GM12891 (cell line): Measurements from ENCODE around the gene TNFRSF12A.
A peak's percentile ranks its signal among the peaks of the same experiment; 100 is the strongest.
"Not testable (repeated sequence)": the region's sequence is repeated elsewhere in the genome, so short reads cannot be mapped to it uniquely, and the experiment has no call there.

Experiments used
- DNase-seq: peaks from one replicate; pipeline ENCODE4 v3.0.0; 2011; ENCODE audit warnings: low spot score; ENCODE audit not compliant: insufficient read length
- FAIRE-seq: peaks from 2 replicates; lab custom pipeline; 2011; peaks lifted over from hg19 to GRCh38; lab: Jason Lieb, UNC
- PAX5 ChIP-seq: IDR thresholded peaks from 2 replicates; pipeline ENCODE4 v1.6.1; 2011; ENCODE audit warnings: low read length, moderate library complexity, mild to moderate bottlenecking; ENCODE audit not compliant: insufficient read depth, severe bottlenecking
- POLR2A ChIP-seq: IDR thresholded peaks from 2 replicates; pipeline ENCODE4 v1.6.1; 2011; ENCODE audit warnings: low read depth, low read length, control low read depth
- POLR2AphosphoS5 ChIP-seq: IDR thresholded peaks from 2 replicates; pipeline ENCODE4 v1.6.1; 2011; ENCODE audit warnings: low read depth, low read length, control low read depth
- POU2F2 ChIP-seq: IDR thresholded peaks from 2 replicates; pipeline ENCODE4 v1.6.1; 2011; ENCODE audit warnings: low read depth, mild to moderate bottlenecking, control low read depth, low read length, moderate library complexity
- SPI1 ChIP-seq: IDR thresholded peaks from 2 replicates; pipeline ENCODE4 v1.6.1; 2011; ENCODE audit warnings: low read depth, low read length, control low read depth
- TAF1 ChIP-seq: IDR thresholded peaks from 2 replicates; pipeline ENCODE4 v1.6.1; 2011; ENCODE audit warnings: low read depth, low read length, control low read depth

TNFRSF12A gene

DNA sequence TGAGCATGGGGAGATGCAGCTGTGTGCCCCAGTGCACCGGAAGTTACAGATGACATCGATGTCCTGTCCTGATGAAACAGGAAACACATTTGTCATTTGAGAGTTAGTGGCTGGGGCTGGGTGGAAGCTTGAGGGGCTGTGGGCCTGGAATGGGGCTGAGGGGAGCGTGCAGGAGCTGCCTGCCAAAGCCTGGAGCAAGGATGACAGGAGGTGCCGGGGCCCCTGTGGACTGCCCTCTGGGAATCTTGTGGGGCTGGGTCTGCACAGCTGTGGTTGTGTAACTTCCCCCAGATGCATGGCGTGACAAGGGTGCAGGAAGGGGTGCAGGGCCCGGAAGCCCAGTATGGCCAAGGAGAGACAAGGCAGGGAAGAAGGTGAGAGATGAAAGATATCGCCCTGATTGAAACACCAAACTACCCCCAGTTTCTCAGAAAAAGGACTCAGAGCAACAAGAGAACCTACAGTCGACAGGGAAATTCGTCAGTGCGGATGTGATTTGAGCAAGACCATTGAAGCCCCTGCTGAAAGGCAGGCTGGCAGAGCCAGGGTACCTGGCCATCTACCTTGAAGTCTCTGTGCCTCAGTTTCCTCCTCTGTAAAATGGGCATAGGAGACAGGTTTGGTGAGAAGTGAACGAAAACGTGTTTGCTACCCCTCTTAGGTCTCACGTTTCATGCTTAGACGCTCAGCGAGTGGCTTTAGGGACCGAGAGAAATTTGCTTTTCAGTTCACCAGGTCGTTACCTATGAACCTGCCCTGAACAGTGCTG is 35.0 kb downstream of the TNFRSF12A start:
- TF ChIP-seq TAF1: no peak
- TF ChIP-seq POLR2A: no peak
- TF ChIP-seq PAX5: no peak
- no peak for TF ChIP-seq SPI1
- peak; percentile 52 for FAIRE-seq
- DNase-seq: no peak

DNA sequence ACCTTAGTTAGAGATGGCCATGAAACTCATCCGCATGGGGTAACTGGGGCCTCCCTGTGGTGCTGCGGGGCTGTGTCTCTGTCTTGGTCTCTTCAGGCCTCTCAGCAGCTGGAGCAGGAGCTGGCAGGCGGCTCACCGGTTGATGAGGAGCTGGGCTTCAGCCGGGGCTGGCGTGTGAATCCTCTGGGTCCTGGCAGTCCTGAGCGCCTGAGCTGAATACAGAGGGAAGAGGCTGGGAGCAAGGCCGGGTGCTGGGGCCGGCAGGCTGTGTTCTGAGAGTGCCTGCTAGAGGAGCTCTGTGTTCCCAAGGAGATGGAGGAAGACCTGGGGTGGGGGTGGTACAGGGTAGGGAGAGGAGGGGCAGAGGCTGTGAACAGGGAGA is 35.6 kb downstream of the TNFRSF12A start:
- DNase-seq, FAIRE-seq: not testable (repeated sequence)

DNA sequence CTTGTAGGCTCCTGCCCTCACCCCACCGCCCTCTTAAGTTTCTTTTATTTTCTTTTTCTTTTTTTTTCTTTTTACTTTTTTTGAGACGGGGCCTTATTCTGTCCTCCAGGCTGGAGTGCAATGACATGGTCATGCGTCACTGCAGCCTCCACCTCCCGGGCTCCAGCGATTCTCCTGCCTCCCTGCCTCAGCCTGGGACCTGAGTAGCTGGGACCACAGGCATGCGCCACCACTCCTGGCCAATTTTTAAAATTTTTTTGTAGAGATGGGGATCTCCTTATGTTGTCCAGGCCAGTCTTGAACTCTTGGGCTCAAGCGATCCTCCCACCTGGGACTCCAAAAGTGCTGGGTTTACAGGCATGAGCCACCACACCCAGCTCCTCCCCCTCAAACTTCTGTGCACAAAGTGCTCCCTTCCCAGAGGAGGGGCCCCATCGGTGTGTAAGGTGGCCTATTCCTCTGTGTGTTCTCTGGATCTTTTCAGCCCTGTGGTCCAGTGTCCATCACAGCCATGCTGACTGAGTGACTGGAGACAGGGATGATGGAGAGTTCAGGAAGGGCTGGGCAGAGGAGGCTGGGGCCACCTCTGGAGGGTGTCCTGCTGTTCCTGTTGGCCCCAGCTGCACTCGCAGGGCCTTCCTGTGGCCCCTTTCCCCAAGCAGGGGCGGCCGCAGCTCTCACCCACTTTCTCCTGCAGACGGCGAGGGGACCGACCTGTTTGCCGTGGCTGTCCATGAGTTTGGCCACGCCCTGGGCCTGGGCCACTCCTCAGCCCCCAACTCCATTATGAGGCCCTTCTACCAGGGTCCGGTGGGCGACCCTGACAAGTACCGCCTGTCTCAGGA is 36.4 kb downstream of the TNFRSF12A start:
- DNase-seq (no peak), FAIRE-seq (no peak)
- no peak for TF ChIP-seq POLR2AphosphoS5
- no peak for TF ChIP-seq POLR2A
- TF ChIP-seq SPI1: no peak
- TF ChIP-seq POU2F2: no peak

DNA sequence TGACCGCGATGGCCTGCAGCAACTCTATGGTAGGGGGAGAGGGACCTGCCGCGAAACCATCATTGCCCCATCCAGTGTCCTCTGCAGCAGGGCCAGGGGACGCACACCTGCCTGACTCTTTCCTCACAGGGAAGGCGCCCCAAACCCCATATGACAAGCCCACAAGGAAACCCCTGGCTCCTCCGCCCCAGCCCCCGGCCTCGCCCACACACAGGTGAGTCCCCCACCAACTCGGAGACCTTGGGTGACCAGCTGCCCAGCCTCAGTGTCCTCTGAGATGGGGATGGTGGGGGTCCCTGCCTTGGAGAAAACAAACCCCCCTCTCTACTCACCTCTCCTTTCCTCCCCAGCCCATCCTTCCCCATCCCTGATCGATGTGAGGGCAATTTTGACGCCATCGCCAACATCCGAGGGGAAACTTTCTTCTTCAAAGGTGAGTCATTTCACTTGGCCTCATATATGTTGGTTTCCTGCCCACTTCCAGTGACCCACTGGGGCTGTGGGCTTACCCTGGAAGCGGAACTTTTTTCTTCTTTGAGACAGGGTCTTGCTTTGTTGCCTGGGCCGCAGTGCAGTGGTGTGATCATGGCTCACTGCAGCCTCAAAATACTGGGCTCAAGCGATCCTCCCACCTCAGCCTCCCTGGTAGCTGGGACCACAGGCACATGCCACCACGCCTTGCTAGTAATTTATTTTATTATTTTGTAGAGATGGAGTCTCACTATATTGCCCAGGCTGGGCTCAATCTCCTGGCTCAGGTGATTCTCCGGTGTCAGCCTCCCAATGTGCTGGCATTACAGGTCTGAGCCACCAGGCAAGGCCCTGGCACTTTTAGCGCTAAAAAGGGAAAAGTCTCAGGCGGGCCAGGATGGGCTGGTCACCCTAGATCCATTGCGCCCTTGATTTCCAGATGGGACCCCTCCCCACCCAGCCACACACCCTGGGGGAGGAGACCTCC is 37.3 kb downstream of the TNFRSF12A start:
- FAIRE-seq: no peak
- TF ChIP-seq PAX5: no peak
- TF ChIP-seq POU2F2: no peak
- no peak for TF ChIP-seq TAF1
- no peak for TF ChIP-seq POLR2AphosphoS5
- TF ChIP-seq POLR2A: no peak
- no peak for TF ChIP-seq SPI1
- no peak for DNase-seq

DNA sequence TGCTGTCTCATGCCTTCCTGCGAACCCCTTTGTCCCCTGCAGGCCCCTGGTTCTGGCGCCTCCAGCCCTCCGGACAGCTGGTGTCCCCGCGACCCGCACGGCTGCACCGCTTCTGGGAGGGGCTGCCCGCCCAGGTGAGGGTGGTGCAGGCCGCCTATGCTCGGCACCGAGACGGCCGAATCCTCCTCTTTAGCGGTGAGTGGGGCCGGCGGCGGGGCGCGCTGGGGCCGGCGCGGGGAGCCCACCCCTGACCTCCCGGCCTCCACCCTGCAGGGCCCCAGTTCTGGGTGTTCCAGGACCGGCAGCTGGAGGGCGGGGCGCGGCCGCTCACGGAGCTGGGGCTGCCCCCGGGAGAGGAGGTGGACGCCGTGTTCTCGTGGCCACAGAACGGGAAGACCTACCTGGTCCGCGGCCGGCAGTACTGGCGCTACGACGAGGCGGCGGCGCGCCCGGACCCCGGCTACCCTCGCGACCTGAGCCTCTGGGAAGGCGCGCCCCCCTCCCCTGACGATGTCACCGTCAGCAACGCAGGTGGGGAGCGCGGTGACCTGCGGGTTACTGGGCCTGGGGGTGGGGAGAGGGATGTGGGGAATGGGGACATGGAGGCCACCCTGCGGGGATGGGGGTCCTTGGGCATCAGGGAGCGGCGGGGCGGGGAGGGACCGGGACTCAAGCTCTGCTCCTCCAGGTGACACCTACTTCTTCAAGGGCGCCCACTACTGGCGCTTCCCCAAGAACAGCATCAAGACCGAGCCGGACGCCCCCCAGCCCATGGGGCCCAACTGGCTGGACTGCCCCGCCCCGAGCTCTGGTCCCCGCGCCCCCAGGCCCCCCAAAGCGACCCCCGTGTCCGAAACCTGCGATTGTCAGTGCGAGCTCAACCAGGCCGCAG is 38.2 kb downstream of the TNFRSF12A start:
- peak; percentile 74 for FAIRE-seq
- DNase-seq: no peak

DNA sequence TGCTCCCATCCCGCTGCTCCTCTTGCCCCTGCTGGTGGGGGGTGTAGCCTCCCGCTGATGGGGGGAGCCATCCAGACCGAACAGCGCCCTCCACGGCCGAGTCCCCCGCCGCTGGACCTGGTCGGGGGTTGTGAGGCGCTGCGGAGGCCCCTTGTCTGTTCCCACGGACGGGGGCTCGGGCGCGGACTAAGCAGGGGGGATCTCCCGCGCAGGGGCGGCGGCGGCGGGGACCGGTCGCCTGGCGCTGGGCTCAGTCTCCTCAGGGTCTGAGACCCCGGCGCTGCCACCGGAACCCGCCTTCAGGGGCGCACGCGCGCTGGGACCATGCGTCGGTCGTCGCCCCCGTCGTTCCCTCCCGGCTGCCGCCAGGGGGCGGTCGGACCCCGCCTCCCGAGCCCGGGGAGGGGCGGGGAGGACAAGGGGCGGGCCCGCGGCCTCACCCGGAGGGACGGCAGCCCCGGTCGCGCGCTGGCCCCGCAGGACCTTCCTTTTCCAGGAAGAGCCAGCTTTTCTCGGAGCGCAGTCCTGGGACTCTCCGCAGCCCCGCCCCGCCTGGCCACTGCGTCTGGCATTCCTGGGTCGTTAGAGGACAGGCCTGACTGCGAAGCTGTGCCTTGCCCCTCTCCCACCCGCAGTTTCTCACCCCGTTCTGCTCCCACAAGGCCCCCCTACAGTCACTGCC is 39.0 kb downstream of the TNFRSF12A start:
- FAIRE-seq (peak; percentile 96), DNase-seq (peak; percentile 95)
- no peak for TF ChIP-seq POU2F2
- TF ChIP-seq POLR2A: no peak
- no peak for TF ChIP-seq POLR2AphosphoS5
- no peak for TF ChIP-seq SPI1
- peak; percentile 74 for TF ChIP-seq PAX5
- TF ChIP-seq TAF1: no peak

More for the DNA sequence above, 38.2 kb downstream of the TNFRSF12A start:
- TF ChIP-seq PAX5 (no peak), POU2F2 (no peak), SPI1 (no peak), TAF1 (no peak), POLR2A (no peak), POLR2AphosphoS5 (no peak)

DNA sequence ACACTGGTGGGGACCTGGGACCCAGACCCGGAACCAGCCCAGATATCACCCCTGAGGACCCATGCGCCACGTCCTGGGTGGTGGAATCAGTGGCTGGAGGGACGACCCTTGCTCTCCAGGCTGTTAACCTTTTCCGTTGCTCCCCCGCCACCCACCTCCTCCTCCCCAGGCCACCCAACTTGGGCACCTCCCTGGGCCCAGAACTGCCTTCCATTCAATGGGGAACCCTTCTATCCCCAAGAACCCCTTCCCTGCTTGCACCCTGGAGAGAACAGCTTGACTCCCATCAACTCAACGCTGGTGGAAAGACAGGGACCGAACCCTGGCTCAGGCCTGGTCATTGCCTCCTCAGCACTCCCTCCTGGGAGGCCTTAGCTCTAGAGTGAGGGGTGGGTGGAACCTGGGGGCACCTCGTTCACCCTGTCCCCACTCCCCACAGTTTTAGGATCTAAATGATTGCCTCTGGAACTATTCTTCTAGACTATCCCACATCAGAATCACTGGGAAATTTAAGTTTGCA is 39.6 kb downstream of the TNFRSF12A start:
- TF ChIP-seq TAF1 (no peak), POLR2A (no peak), POU2F2 (no peak), POLR2AphosphoS5 (no peak), PAX5 (no peak), SPI1 (no peak)
- DNase-seq (no peak), FAIRE-seq (no peak)
